Measurements from ENCODE around the gene GLCCI1.
"Not testable (repeated sequence)": the region's sequence is repeated elsewhere in the genome, so short reads cannot be mapped to it uniquely, and the experiment has no call there.

The GLCCI1 gene

DNA sequence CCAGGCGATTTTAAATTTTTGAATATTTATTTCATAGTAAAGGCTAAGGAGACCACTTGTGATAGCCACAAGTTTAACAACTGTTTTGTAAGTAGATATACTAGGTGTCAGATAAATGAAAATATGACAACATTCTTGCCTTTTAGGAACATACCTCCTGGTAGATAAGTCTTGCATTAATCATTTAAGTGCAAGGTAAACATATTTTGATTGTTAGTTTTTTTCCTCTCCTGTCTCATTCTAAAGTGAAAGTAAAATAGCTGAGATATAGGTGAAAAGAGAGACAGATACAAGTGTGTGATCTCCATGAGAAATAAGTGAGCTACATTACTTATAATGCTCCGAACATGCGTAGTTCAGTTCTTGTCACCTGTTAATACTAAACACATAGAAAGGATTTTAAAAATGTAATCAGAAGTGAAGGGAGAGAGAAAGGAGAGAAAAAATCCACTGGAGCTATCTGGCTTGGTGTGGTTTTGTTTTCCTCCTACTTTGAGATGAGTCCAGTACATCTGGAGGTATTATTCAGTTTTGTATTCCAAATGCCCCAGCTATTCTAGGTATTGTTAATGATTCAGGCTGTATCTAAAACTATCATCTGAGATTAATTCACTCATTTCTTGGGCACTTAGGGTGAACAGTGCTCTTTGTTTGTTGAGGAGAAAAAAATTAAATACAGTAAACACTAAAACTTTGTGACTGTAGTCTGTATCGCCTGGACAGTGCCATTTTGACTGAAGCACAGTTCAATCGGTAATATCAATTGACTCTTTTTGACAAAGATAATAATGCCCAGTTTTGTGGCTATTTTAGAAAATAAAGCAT, 21.2 kb downstream of the GLCCI1 start:
- DNase-seq (ENCODE audit: low spot score) = no peak

DNA sequence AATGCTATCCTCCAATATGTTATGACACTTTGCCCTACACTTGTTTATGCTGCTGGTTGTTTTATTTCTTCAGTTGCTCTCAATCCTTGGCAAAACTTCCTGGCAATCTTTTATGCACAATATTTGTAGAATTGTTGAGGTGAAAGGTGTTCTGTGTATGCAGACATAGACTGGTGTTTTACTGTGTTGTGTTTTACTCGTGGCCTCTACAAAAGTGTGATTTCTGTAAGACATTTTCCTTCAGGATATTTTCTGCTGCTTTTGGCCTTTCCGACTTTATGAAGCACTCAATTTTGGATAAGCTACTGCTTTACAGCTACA, 21.8 kb downstream of the GLCCI1 start:
- no peak for DNase-seq (ENCODE audit: low spot score)

DNA sequence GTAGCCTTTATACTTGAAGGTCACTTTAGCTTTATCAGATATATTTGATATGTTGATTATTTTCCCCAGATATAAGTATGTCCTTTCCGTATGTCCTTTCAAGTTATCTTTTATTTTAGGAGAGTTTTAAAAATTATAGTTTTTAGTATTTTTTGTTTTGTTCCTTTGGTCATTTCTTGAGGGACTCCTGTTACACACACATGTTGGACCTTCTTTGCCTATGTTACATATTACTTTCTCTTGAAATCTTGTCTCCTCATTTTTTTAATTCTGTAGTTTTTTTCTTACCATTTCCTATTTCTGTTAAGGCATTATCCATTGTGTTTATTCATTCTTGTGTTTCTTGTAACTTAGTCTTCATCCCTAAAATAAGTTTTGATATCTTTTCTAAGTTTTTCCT, 23.9 kb downstream of the GLCCI1 start:
- no peak for DNase-seq (ENCODE audit: low spot score)

DNA sequence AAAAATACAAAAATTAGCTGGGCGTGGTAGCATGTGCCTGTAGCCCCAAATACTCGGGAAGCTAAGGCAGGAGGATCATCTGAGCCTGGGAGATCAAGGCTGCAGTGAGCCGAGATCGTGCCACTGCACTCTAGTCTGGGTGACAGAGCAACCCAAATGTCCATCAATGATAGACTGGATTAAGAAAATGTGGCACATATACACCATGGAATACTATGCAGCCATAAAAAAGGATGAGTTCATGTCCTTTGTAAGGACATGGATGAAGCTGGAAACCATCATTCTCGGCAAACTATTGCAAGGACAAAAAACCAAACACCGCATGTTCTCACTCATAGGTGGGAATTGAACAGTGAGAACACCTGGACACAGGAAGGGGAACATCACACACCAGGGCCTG, 26.8 kb downstream of the GLCCI1 start:
- DNase-seq (ENCODE audit: low spot score) = not testable (repeated sequence)

DNA sequence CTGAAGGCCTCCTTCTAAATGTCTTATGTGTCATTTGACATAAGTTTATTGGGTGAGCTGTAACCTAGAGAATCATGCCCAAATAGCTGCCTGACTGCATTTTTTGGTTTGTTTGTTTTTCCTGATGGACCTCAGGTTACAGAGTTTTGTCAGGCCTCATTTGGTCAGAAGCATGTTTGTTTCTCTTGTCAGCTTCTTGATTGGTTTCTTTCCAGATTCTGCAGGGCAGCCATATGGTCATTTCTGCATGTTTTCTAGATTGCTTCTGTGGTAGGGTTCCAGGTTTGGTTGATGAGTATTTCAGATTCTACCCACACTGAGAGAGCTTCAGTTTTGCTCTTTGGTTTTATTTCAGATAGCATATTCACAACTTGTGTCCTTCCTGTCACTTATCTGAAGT, 28.0 kb downstream of the GLCCI1 start:
- DNase-seq (ENCODE audit: low spot score) = peak; percentile 30

DNA sequence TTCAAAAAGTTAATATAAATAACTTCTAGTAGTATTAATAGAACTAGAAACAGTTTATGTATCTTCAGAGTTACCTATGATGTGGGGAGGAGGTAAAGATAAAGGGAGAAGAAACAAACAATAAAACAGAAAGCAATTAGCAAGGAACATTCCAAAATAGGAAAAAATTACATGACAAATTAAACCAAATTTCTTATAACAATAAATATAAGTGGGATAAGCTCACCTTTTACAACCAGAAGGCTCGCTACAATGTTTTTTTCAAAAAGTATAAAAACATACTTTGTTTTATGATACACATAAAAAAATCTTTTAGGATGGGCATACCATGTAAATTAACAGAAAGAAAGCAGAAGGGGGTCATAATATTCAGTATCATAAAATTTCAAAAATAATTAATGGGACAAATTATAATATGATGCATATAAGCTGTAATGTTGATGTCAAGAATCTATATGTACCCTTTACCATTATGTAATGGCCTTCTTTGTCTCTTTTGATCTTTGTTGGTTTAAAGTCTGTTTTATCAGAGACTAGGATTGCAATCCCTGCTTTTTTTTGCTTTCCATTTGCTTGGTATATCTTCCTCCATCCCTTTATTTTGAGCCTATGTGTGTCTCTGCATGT, 31.8 kb downstream of the GLCCI1 start:
- no peak for DNase-seq (ENCODE audit: low spot score)

- no peak for DNase-seq (ENCODE audit: low spot score)
Measured at GRCh38 chr7:8003077-8003476, 34.5 kb downstream of the GLCCI1 start.

DNA sequence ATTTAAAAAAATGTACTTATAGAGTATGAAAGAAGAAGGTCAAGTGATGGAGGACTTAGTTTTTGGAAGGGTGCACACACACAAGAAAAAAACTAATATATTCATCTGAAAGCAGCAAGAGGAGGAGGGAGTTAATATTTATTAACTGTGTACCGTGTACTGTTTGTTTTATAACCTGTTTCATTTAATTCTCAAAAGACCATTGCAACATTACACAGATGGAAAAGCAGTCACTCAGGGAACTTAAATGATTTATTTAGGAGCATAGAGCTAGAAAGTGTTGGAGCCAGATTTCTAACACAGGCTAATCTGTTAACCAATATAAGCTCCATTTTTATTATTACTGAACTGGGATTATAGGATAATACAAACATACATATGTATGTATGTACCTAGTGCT, 36.7 kb downstream of the GLCCI1 start:
- DNase-seq (ENCODE audit: low spot score) = no peak

GRCh38 chr7:8014399-8014798, 45.8 kb downstream of the GLCCI1 start:
- DNase-seq (ENCODE audit: low spot score) = no peak

- DNase-seq (ENCODE audit: low spot score) = no peak
Measured at GRCh38 chr7:8015100-8015745, 46.6 kb downstream of the GLCCI1 start.

DNA sequence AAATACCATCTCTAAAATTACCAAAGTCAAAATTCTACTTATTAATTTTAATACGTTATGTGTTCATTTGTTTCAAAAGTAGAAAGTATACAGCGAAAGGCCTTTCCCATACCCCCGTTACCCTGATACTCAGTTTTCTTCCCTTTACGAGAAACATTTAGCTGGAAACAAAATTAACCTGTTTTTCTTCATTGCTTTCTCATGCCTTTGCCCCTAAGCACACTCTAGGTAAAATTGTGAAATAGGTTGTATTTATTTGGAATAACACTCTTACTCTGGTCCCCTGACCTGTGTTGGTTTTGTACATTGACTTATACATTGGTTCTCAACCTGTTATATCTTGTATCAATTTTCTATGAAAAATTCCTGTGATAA, 47.1 kb downstream of the GLCCI1 start:
- DNase-seq (ENCODE audit: low spot score) = no peak

DNA sequence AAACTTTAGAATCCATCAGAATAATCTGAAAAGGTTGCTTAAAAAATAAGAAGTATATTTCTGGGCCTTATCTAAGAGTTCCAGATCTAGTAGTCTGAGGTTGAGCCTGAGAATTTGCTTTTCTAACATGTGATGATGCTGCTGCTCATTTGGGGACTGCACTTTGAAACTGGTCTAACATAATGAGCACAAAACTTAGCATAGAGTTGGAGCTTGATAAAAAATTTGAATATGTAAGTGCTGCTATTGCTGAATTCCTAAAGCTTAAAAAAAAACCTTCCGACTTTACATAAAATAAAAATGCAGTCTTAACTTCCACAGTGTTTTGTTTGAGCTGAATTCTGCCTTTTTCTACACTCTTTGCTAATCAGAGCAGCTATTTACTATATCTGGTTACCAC, 48.8 kb downstream of the GLCCI1 start:
- DNase-seq (ENCODE audit: low spot score) = no peak

DNA sequence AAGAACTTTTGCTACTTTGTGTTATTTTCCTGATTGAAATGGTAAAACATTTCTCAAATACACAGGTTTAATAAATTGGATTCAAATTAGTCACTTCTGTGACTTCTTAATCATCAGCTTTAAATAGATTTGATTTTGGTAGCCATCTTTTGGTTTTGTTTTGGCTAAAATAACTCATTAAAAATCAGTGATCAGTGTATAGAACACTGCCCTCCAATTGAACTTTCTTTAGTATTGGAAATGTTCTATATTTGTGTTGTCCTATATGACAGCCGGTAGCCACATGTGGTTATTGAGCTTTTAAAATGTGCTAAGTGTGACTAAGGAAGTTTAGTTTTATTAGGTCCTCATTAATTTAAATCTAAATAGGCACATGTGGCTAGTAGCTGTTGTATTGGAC, 50.4 kb downstream of the GLCCI1 start:
- no peak for DNase-seq (ENCODE audit: low spot score)

- DNase-seq (ENCODE audit: low spot score) = no peak
Measured at GRCh38 chr7:8022628-8023027, 54.0 kb downstream of the GLCCI1 start.

- no peak for DNase-seq (ENCODE audit: low spot score)
Measured at GRCh38 chr7:8035192-8035591, 66.6 kb downstream of the GLCCI1 start.

- DNase-seq (ENCODE audit: low spot score) = peak; percentile 23
Measured at GRCh38 chr7:8035647-8036518, 67.3 kb downstream of the GLCCI1 start.

- no peak for DNase-seq (ENCODE audit: low spot score)
Measured at GRCh38 chr7:8037151-8037550, 68.6 kb downstream of the GLCCI1 start.

DNA sequence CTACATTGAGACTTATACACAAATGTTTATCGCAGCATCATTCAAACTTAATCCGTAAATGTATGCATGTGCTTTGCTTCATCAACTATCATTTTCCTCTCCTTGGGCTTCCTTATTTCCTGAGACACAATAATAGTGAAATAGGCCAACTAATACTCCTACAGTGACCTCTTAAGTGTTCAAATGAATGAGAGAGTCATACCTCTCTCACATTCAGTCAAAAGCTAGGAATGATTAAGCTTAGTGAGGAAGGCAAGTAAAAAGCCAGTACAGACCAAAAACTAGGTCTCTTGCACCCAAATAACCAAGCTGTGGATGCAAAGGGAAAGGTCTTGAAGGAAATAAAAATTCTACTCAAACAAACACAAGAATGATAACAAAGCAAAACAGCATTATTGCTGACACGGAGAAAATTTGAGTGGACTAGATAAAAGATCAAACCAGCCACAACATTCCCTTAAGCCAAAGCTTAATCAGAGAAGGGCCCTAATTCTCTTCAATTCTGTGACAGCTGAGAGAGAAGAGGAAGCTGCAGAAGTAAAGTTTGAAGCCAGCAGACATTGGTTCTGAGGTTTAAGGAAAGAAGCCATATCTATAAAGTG, 72.3 kb downstream of the GLCCI1 start:
- DNase-seq (ENCODE audit: low spot score) = no peak

DNA sequence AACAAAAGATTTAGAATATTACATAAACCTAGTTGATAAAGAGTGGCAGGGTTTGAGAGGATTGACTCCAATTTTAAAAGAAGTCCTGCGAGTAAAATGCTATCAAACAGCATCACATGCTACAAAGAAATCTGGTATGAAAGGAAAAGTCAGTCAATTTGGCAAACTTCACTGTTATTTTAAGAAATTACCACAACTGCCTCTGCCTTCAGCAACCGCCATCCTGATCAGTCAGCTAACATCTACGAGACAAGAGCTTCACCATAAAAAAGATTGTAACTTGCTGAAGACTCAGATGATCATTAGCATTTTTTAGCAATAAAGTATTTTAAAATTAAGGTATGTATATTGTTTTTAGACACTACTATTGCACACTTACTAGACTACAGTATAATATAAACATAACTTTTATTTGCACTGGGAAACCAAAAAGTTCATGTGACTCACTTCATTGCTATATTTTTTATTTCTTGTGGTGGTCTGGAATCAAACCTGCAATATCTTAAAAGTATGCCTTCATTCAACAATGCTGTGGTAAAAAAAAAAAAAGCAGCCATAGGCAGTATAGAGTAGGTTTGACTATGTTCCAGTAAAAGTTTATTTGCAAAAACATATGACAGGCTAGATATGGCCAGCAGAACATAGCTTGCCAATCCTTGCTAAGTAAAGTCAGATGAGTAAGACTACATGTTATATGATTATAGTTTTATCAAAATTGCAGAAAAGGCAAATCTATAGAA, 74.4 kb downstream of the GLCCI1 start:
- DNase-seq (ENCODE audit: low spot score) = no peak

GRCh38 chr7:8044761-8045430, 76.3 kb downstream of the GLCCI1 start:
- no peak for DNase-seq (ENCODE audit: low spot score)

DNA sequence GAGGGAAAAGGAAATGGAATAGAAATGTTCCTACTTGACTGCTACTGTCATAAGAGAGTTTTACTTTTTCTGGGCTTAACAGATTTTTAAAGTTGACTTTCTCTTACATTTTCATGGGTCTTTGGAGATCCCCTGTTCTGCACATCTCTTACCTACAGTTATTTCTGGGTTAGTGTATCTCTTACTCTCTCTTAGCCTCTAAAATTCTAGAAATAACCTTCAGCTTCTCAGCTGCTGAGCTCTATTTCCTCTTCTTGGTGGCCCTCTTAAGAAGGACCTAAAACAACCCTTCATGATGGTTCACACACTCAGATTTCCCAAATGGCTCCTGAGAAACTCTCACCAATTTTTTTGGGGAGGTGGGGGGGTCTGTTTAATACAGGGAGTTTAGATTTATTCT, 79.5 kb downstream of the GLCCI1 start:
- not testable (repeated sequence) for DNase-seq (ENCODE audit: low spot score)
